D721Med (cell line): ENCODE data around the gene B4GALT2.

Experiments
- DNase-seq: peaks from one replicate; pipeline ENCODE4 v3.0.0; 2011; ENCODE audit warnings: low spot score; ENCODE audit not compliant: insufficient read length
- FAIRE-seq: peaks from 2 replicates; lab custom pipeline; 2011; peaks lifted over from hg19 to GRCh38; lab: Jason Lieb, UNC
- CTCF ChIP-seq: IDR thresholded peaks from 2 replicates; pipeline ENCODE4 v1.5.1; 2012; ENCODE audit warnings: mild to moderate bottlenecking, control low read depth; ENCODE audit not compliant: insufficient read depth; ENCODE audit errors: missing control alignments

The B4GALT2 gene

DNA sequence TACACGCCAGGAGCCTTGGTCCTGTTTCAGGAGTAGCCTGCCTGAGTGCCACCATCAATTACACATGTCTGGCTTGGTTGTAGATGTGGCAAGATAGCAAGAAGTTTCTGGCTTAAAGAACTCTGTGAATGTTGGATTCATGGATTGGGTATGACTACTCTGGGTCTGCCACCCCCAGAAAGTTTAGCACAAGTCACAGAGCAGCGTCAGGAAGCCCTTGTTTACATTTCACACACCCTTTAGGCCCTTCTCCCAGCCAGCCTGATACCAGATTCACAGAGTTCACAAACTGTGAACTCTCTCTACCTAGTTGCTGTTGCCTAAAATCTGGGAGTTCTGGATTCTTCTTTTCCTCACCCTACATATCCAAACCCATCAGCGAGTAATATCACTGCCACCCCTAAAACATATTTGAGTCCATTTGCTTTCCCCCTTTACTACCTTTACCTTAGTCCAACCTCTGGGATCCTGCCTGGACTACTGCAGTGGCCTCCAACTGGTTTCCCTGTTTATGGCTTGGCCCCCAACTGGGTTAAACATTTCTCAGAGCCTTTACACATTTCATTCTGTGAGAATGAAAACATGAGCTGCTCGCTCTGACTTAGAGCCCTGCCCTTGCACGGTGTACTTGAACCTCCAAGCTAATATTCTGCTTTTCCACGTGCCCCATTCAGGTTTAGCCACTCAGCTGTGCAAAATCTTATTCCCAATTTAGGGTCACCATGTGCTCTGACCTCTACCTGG lies 8.3 kb downstream of the B4GALT2 start:
- no peak for FAIRE-seq
- no peak for TF ChIP-seq CTCF
- DNase-seq, result no peak

GRCh38 chr1:43990271-43991199 lies 11.5 kb downstream of the B4GALT2 start:
- FAIRE-seq (no peak), DNase-seq (no peak)
- no peak for TF ChIP-seq CTCF

DNA sequence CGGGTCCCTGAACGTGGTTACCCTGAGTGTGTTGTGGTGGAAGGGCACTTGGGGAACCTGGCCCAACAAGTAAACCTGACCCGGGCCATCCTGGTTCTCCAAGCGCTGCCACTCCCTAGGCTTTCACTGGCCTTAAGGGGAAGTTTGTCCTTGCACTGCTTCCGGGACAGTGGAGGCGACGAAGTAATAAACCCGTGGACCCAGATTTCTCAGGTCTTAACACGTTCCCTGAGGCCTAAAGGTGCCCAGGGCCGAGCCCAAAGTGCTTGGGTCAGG lies 12.1 kb downstream of the B4GALT2 start:
- DNase-seq, result no peak
- no peak for FAIRE-seq

GRCh38 chr1:43991476-43992231 lies 12.6 kb downstream of the B4GALT2 start, which contains the start of gene CCDC24:
Gene CCDC24 (plus strand): TSS chr1:43991599. CDS start chr1:43991879, 280 bp downstream.
- FAIRE-seq (no peak), DNase-seq (peak; percentile 82)
- no peak for TF ChIP-seq CTCF

More for the DNA sequence above, 12.1 kb downstream of the B4GALT2 start:
- no peak for TF ChIP-seq CTCF

DNA sequence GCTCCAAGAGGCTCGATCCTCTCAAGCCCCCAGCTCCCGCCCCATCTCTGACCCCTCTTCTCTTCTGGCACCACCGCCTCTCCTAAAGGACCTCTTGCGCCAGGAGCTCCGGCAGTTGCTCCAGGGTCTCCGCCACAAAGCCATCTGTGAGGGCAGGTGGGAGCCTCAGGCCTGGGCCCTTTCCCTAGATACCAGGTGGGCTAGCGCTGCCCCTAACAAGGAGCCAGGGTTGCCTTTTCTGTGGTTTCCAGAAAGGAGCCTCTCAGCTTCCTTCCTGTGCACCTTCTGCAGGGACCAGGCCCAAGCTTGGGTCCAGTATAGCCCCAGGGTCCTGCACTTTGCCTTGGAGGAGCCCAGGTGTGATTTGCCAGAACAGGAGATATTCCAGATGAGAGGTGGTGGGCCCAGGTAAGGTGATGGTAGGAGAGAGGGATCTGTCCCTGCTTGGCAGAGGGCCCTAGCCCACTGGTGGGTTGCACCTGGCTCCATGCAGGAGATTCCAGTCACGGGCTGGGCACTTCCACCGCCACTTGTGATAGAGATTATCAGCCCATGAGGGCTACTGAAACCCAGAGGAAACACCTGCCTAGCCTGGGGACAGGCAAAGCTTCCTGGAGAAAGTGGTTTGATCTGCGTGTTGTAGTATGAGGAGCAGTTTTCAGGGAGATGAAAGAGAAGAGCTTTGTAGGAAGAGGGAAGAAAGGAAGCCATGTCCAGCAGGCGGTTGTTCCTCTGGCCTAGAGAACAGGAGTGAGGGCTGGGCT lies 13.4 kb downstream of the B4GALT2 start:
- FAIRE-seq (no peak), DNase-seq (no peak)
- no peak for TF ChIP-seq CTCF

- no peak for TF ChIP-seq CTCF
- no peak for DNase-seq
- FAIRE-seq, result no peak
These were observed 14.3 kb downstream of the B4GALT2 start for GRCh38 chr1:43993206-43993914.
